Endothelial cell of umbilical vein (primary cell): ENCODE data around the gene CCDC159. TPM values are rescaled to one million over a fixed set of nuclear protein-coding genes. Genes with fewer than 3 reads are reported as not detected.

Source experiments
- Bru-seq: library from RNA; stranded (reverse); fragments of 400-500 nt; gene quantifications from one replicate; lab custom pipeline; 2021; lab: Mats Ljungman, UMichigan
- BruChase-seq, 2 experiments: library from RNA; stranded (reverse); fragments of 400-500 nt; gene quantifications; one replicate each; lab custom pipeline; 2021; lab: Mats Ljungman, UMichigan
- BruUV-seq: library from RNA; stranded (reverse); fragments of 400-500 nt; replicated peaks from 2 replicates; lab custom pipeline; 2021; lab: Mats Ljungman, UMichigan
- CTCF ChIA-PET: fragments of 300-600, 350-600 bp; sonication (Branson Sonifier 250); formaldehyde crosslinking; loops from one replicate; lab custom pipeline; 2021; ENCODE audit warnings: antibody characterized with exemption, inconsistent platforms; lab: Charles Lee
- POLR2A ChIA-PET: fragments of 300-600, 350-600 bp; sonication (Branson Sonifier 250); formaldehyde crosslinking; loops from one replicate; lab custom pipeline; 2021; ENCODE audit warnings: antibody characterized with exemption, inconsistent platforms; lab: Charles Lee
- DNase-seq: peaks from one replicate; pipeline ENCODE4 v3.0.0-alpha.2; 2011; ENCODE audit warnings: low read depth, low spot score
- FAIRE-seq: peaks from 2 replicates; lab custom pipeline; 2011; peaks lifted over from hg19 to GRCh38; lab: Jason Lieb, UNC
- H2AFZ ChIP-seq: 2 replicates; pipeline ENCODE4 v1.6.0; 2012; ENCODE audit warnings: low read depth, low read length, control low read depth, inconsistent platforms
- H3K27ac ChIP-seq: 2 replicates; pipeline ENCODE4 v1.5.1; 2011; ENCODE audit warnings: low read depth, mild to moderate bottlenecking, control low read depth, low read length, moderate library complexity; ENCODE audit not compliant: insufficient read depth
- H3K27me3 ChIP-seq, 2 experiments: 2 replicates each; pipeline versions ENCODE4 v1.6.0 to v1.6.1; 2011; ENCODE audit warnings: low read length in 2 of 2, mixed read lengths in 1 of 2; ENCODE audit not compliant: control insufficient read depth in 2 of 2, insufficient read depth in 2 of 2
- H3K36me3 ChIP-seq, 2 experiments: 2 replicates in 1 of 2; 3 replicates in 1 of 2; pipeline ENCODE4 v1.5.1; 2011; ENCODE audit warnings: low read length in 2 of 2, mild to moderate bottlenecking in 1 of 2, moderate library complexity in 1 of 2; ENCODE audit not compliant: control insufficient read depth in 2 of 2, insufficient read depth in 2 of 2; ENCODE audit errors: extremely low read depth in 1 of 2
- H3K4me1 ChIP-seq: 3 replicates; pipeline ENCODE4 v1.5.1; 2011; ENCODE audit warnings: mild to moderate bottlenecking, low read length; ENCODE audit not compliant: control insufficient read depth, insufficient read depth; ENCODE audit errors: extremely low read depth
- H3K4me2 ChIP-seq: 2 replicates; pipeline ENCODE4 v1.6.1; 2011; ENCODE audit warnings: low read length, control low read depth, mixed read lengths; ENCODE audit not compliant: insufficient read depth
- H3K4me3 ChIP-seq, 3 experiments: fragments of 200-600 bp in 1 of 3; sonication (generic), shearing (Covaris generic) in 1 of 3; replicated peaks in 1 of 3; 2 replicates each; pipeline ENCODE4 v1.5.1; 2011 to 2016; ENCODE audit warnings: control low read depth in 3 of 3, low read length in 3 of 3, mild to moderate bottlenecking in 2 of 3, inconsistent platforms in 1 of 3, low read depth in 1 of 3, moderate library complexity in 1 of 3; ENCODE audit not compliant: insufficient read depth in 1 of 3
- H3K79me2 ChIP-seq: 2 replicates; pipeline ENCODE4 v1.6.0; 2012; ENCODE audit warnings: low read length, inconsistent platforms; ENCODE audit not compliant: control insufficient read depth, insufficient read depth
- H3K9ac ChIP-seq: replicated peaks from 2 replicates; pipeline ENCODE3; 2011; ENCODE audit warnings: low read length, control low read depth; ENCODE audit not compliant: insufficient read depth; ENCODE audit errors: extremely low read depth
- H3K9me1 ChIP-seq: replicated peaks from 3 replicates; pipeline ENCODE4 v1.6.0; 2011; ENCODE audit warnings: mild to moderate bottlenecking, low read length; ENCODE audit not compliant: control insufficient read depth, insufficient read depth; ENCODE audit errors: extremely low read depth
- H3K9me3 ChIP-seq: replicated peaks from 2 replicates; pipeline ENCODE4 v1.5.1; 2012; ENCODE audit warnings: low read length, inconsistent platforms; ENCODE audit not compliant: control insufficient read depth, insufficient read depth
- H4K20me1 ChIP-seq: replicated peaks from 2 replicates; pipeline ENCODE3; 2011; ENCODE audit warnings: mild to moderate bottlenecking, low read length; ENCODE audit not compliant: control insufficient read depth, insufficient read depth; ENCODE audit errors: extremely low read depth
- EZH2 ChIP-seq: IDR thresholded peaks from 2 replicates; pipeline ENCODE4 v1.6.1; 2012; ENCODE audit warnings: borderline replicate concordance, low read depth, mild to moderate bottlenecking, moderate library complexity, low read length, inconsistent platforms; ENCODE audit not compliant: severe bottlenecking
- FOS ChIP-seq: IDR thresholded peaks from 2 replicates; pipeline ENCODE4 v1.6.1; 2011; ENCODE audit warnings: mild to moderate bottlenecking, low read length, moderate library complexity, borderline replicate concordance; ENCODE audit not compliant: insufficient read depth
- JUN ChIP-seq: IDR thresholded peaks from 2 replicates; pipeline ENCODE4 v1.6.1; 2011; ENCODE audit warnings: borderline replicate concordance, low read depth; ENCODE audit not compliant: insufficient read length, insufficient read depth
- MAX ChIP-seq: IDR thresholded peaks from 2 replicates; pipeline ENCODE4 v1.6.1; 2011; ENCODE audit not compliant: insufficient read depth, insufficient read length
- MYC ChIP-seq: IDR thresholded peaks from one replicate; pipeline ENCODE4 v1.6.1; 2011; ENCODE audit warnings: mild to moderate bottlenecking, low read depth, low read length
- POLR2A ChIP-seq: IDR thresholded peaks from 2 replicates; pipeline ENCODE4 v1.6.1; 2012; ENCODE audit warnings: low read depth, mild to moderate bottlenecking, control low read depth, low read length
- POLR2AphosphoS5 ChIP-seq: IDR thresholded peaks from 2 replicates; pipeline ENCODE4 v1.6.1; 2012; ENCODE audit warnings: low read depth, mild to moderate bottlenecking, control low read depth, low read length, moderate library complexity; ENCODE audit not compliant: insufficient read depth
- dilution Hi-C: fragments of 300-500 bp; cut with MboI; formaldehyde crosslinking; loops from one replicate; pipeline ENCODE4 v1.15.0; 2019; ENCODE audit warnings: low sequenced_read_pairs; ENCODE audit not compliant: extremely low pct_ligation_motif_present
- intact Hi-C: fragments of 100-400 bp; cut with micrococcal nuclease; formaldehyde crosslinking; loops from one replicate; pipeline ENCODE4 v1.10.0; 2022
- long read RNA-seq: library from polyadenylated mRNA; stranded (forward); transcript quantifications from one replicate; pipeline ENCODE4 v2.0.0, GENCODE V29; 2021
- polyA minus RNA-seq, 3 experiments: library from RNA; depleted of rRNA, polyadenylated mRNA; stranded (reverse); fragments of >200 nt; gene quantifications; 1 replicate in 1 of 3; 2 replicates in 2 of 3; pipeline ENCODE4 v1.2.3, GENCODE V29; 2011
- polyA plus RNA-seq, 4 experiments: library from polyadenylated mRNA; depleted of rRNA in 3 of 4; stranded (reverse) in 3 of 4; unstranded in 1 of 4; fragments of >200 nt; gene quantifications; 2 replicates each; pipeline versions ENCODE4 v1.2.1 to v1.2.3, GENCODE V29; 2011 to 2012; ENCODE audit warnings: missing spikeins in 1 of 4
- total RNA-seq: library from RNA; stranded (reverse); gene quantifications from 2 replicates; pipeline ENCODE4 v1.2.3, GENCODE V29; 2021

The CCDC159 gene
- total RNA-seq (30.3 and 31.6 TPM in 2 replicates), polyA plus RNA-seq (28.2 and 30.0 TPM in 2 replicates), polyA minus RNA-seq (12.7 and 27.0 TPM in 2 replicates), Bru-seq, nascent RNA (percentile 42 among the genes with signal in this experiment), BruChase-seq, experiment 1, labeled RNA remaining after a 6-hour chase (percentile 52 among the genes with signal in this experiment), BruChase-seq, experiment 2, labeled RNA remaining after a 2-hour chase (percentile 47 among the genes with signal in this experiment)
- polyA plus RNA-seq (2011; cell fraction: cytosol; rRNA removed), result 20.0 and 24.7 TPM in 2 replicates
- 181 and 184 TPM in 2 replicates for polyA plus RNA-seq (2011; cell fraction: nucleus; rRNA removed)
- polyA plus RNA-seq (2012), result 24.1 and 35.7 TPM in 2 replicates
- 2.5 TPM for polyA minus RNA-seq (2011; cell fraction: cytosol; rRNA and poly(A)+ RNA removed)
- 21.9 and 31.9 TPM in 2 replicates for polyA minus RNA-seq (2011; cell fraction: nucleus; rRNA and poly(A)+ RNA removed)
- long read RNA-seq, partial matches to known transcripts, result 6 of 20 reads
- long read RNA-seq, other reads (novel, unspliced or antisense), result 13 of 20 reads

- Histone ChIP-seq H3K4me2 (peak within 1 kb of the TSS; percentile 87), H3K79me2 (no peaks in the 10 kb centered on the region), H3K36me3 (peaks cover 0 to 3% of the 10 kb centered on the region in 2 experiments), H3K9ac (peak within 1 kb of the TSS; percentile 60), H3K27me3 (no peaks in the 10 kb centered on the region), H3K9me1 (no peaks in the 10 kb centered on the region), H2AFZ (peak within 1 kb of the TSS; percentile 82), H4K20me1 (no peaks in the 10 kb centered on the region), H3K4me3 (peak within 1 kb of the TSS; percentile 36 to 93 (median 72)), H3K4me1 (peaks cover 21% of the 10 kb centered on the region), H3K27ac (peak within 1 kb of the TSS; percentile 48), H3K9me3 (no peaks in the 10 kb centered on the region)
- TF ChIP-seq MYC, result no peak
- TF ChIP-seq EZH2, result no peak
- TF ChIP-seq MAX, result peak; percentile 35
- no peak for TF ChIP-seq JUN
- TF ChIP-seq POLR2AphosphoS5, result peak; percentile 27
- TF ChIP-seq FOS, result peak; percentile 73
- TF ChIP-seq POLR2A, result peak; percentile 79
- POLR2A ChIA-PET, result interaction anchor here (0.6 kb wide), 2 partner anchors 35 to 220 kb away, joined by 3 to 4 read pairs; no protein-coding TSS in a partner anchor
- dilution Hi-C loops (no loop called here), intact Hi-C loops (loop anchor here (1.0 kb wide), 3 partner anchors 9 to 89 kb away; partner anchors contain the start of genes ODAD3, PLPPR2 and PRKCSH)
- CTCF ChIA-PET, result interaction anchor here (0.8 to 2.1 kb wide), 9 partner anchors 14 to 136 kb away, joined by 3 to 14 read pairs (median 5); partner anchors contain the start of gene SWSAP1
- TSS peak; percentile 80 for BruUV-seq
- DNase-seq (peak; percentile 99), FAIRE-seq (peak; percentile 99)
Measured at GRCh38 chr19:11346104-11346940, at the start of gene CCDC159, which contains the start of gene TMEM205. Gene CCDC159, plus strand, starts transcription at chr19:11346519. Its CDS starts 88 bp downstream, at chr19:11346607. Gene TMEM205, minus strand, starts transcription at chr19:11346268. Its CDS starts 649 bp downstream, at chr19:11345619.
